Thyroid gland (tissue), 4 donors: ENCODE results near the gene TCERG1L.

Experiments used
- POLR2A ChIP-seq, 2 donors: fragments of 450-650 bp; IDR thresholded peaks; one replicate each; pipeline ENCODE4 v1.6.1; 2017; ENCODE audit warnings: antibody characterized with exemption in 2 of 2, mild to moderate bottlenecking in 2 of 2, moderate library complexity in 1 of 2
- TF ChIP-seq, protein P1 (sequence below), 6 experiments: fragments of 200-600 bp in 3 of 6; fragments of 450-650 bp in 3 of 6; sonication (generic) in 3 of 6; IDR thresholded peaks; one replicate each; pipeline ENCODE4 v1.5.1; 2016 to 2019; ENCODE audit warnings: antibody characterized with exemption in 6 of 6, mild to moderate bottlenecking in 2 of 6, inconsistent platforms in 1 of 6, moderate library complexity in 1 of 6

- TF ChIP-seq, protein P1, sequence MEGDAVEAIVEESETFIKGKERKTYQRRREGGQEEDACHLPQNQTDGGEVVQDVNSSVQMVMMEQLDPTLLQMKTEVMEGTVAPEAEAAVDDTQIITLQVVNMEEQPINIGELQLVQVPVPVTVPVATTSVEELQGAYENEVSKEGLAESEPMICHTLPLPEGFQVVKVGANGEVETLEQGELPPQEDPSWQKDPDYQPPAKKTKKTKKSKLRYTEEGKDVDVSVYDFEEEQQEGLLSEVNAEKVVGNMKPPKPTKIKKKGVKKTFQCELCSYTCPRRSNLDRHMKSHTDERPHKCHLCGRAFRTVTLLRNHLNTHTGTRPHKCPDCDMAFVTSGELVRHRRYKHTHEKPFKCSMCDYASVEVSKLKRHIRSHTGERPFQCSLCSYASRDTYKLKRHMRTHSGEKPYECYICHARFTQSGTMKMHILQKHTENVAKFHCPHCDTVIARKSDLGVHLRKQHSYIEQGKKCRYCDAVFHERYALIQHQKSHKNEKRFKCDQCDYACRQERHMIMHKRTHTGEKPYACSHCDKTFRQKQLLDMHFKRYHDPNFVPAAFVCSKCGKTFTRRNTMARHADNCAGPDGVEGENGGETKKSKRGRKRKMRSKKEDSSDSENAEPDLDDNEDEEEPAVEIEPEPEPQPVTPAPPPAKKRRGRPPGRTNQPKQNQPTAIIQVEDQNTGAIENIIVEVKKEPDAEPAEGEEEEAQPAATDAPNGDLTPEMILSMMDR (IDR thresholded peaks at IDR 0.05): no peak
- TF ChIP-seq POLR2A (IDR thresholded peaks at IDR 0.05): no peak
These were observed 191.7 kb downstream of the TCERG1L start for GRCh38 chr10:131119626-131120355.
